ENCODE results near the gene CCNY. TPM values are rescaled to one million over a fixed set of nuclear protein-coding genes. Genes with fewer than 3 reads are reported as not detected.

The CCNY gene
- polyA plus RNA-seq, 2 of the 4 experiments (the other 2 are of a cell fraction): 28.1 to 55.5 TPM

DNA sequence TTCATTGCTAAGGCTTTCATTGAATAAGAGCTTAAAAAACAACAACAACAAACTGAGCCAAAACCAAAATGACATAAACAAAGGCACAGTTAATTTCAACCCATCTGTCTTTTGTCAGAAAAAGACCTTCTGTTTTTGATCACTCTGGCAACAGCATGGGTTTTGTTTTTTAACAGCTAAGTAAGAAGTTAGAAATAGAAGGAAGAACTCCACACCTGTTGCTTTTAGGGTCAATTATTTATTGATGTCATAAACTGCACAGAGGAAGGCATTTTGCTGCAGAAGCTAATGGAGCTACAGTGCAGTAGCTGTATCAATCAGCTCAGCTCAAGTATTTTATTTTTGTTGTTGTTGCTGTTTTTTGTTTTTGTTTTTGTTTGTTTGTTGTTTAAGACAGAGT lies 252.5 kb downstream of the CCNY start:
- H3K4me2 ChIP-seq: no peak overlapping the region
- H3K9me3 ChIP-seq: peaks cover 15% of the 10 kb centered on the region; the same call in 2 of the 3 replicates
- ATAC-seq: no peak
- no peak overlapping the region for H3K4me3 ChIP-seq
- FAIRE-seq: no peak
- ChIA-PET CTCF (interaction anchor here (0.9 to 1.2 kb wide), 3 partner anchors 12 to 46 kb away, joined by 3 to 7 read pairs (median 3); no protein-coding TSS in a partner anchor), POLR2A (no interaction called here)
- DNase-seq (ENCODE audit: low read depth in 1 of 2, low spot score in 1 of 2): no peak
- no peaks in the 10 kb centered on the region for H3K4me1 ChIP-seq
- no peak for TF ChIP-seq RFX5 (IDR thresholded peaks at IDR 0.05)
- no peak for TF ChIP-seq TFCP2L1 (CRISPR knock-in tag; IDR thresholded peaks at IDR 0.05)
- no peak for TF ChIP-seq JUN (IDR thresholded peaks at IDR 0.05)
- no peak for TF ChIP-seq SMC3 (IDR thresholded peaks at IDR 0.05)
- no peak for TF ChIP-seq KDM5A (IDR thresholded peaks at IDR 0.05)
- TF ChIP-seq JUNB (IDR thresholded peaks at IDR 0.05): no peak
- TF ChIP-seq ELK1 (IDR thresholded peaks at IDR 0.05; ENCODE audit: low read depth, low read length): no peak
- TF ChIP-seq, protein P1, sequence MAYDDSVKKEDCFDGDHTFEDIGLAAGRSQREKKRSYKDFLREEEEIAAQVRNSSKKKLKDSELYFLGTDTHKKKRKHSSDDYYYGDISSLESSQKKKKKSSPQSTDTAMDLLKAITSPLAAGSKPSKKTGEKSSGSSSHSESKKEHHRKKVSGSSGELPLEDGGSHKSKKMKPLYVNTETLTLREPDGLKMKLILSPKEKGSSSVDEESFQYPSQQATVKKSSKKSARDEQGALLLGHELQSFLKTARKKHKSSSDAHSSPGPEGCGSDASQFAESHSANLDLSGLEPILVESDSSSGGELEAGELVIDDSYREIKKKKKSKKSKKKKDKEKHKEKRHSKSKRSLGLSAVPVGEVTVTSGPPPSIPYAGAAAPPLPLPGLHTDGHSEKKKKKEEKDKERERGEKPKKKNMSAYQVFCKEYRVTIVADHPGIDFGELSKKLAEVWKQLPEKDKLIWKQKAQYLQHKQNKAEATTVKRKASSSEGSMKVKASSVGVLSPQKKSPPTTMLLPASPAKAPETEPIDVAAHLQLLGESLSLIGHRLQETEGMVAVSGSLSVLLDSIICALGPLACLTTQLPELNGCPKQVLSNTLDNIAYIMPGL (CRISPR knock-in tag; IDR thresholded peaks at IDR 0.05; ENCODE audit: borderline replicate concordance): no peak
- TF ChIP-seq FOSL2 (IDR thresholded peaks at IDR 0.05): no peak
- no peak for TF ChIP-seq FOSL2 (CRISPR knock-in tag; IDR thresholded peaks at IDR 0.05)
- TF ChIP-seq BCL3 (IDR thresholded peaks at IDR 0.05): no peak
- TF ChIP-seq HES2 (IDR thresholded peaks at IDR 0.05): no peak
- TF ChIP-seq ESRRA (IDR thresholded peaks at IDR 0.05; ENCODE audit: borderline replicate concordance, low read length): no peak
- TF ChIP-seq RCOR1 (IDR thresholded peaks at IDR 0.05; ENCODE audit: low read depth, low read length): no peak
- TF ChIP-seq KDM1A (IDR thresholded peaks at IDR 0.05; ENCODE audit: low read depth): no peak
- TF ChIP-seq CHD2 (IDR thresholded peaks at IDR 0.05; ENCODE audit: low read length, partially characterized antibody): no peak
- no peak for TF ChIP-seq MYC (IDR thresholded peaks at IDR 0.05; ENCODE audit: borderline replicate concordance, low read length)
- no peak for TF ChIP-seq FOXS1 (CRISPR knock-in tag; IDR thresholded peaks at IDR 0.05)
- no peak for TF ChIP-seq HOXB5 (CRISPR knock-in tag; IDR thresholded peaks at IDR 0.05)
- TF ChIP-seq EHF (CRISPR knock-in tag; IDR thresholded peaks at IDR 0.05): no peak
- TF ChIP-seq RNF2 (IDR thresholded peaks at IDR 0.05; ENCODE audit: borderline replicate concordance, low read depth): no peak
- no peak overlapping the region for H3K27ac ChIP-seq

GRCh38 chr10:35592441-35592840 lies 256.1 kb downstream of the CCNY start:
- POLR2A ChIA-PET: no interaction called here
- CTCF ChIA-PET: interaction anchor here (1.2 to 1.4 kb wide), 2 partner anchors 29 to 217 kb away, joined by 3 to 5 read pairs; no protein-coding TSS in a partner anchor
- TF ChIP-seq HOXB5 (CRISPR knock-in tag; IDR thresholded peaks at IDR 0.05) (no peak), CEBPB (IDR thresholded peaks at IDR 0.05) (no peak), TP53 (CRISPR knock-in tag; IDR thresholded peaks at IDR 0.05) (no peak), HOXA7 (CRISPR knock-in tag; IDR thresholded peaks at IDR 0.05) (no peak), NPAS2 (CRISPR knock-in tag; IDR thresholded peaks at IDR 0.05; ENCODE audit: borderline replicate concordance) (no peak), CBX8 (IDR thresholded peaks at IDR 0.05) (no peak), PHF8 (IDR thresholded peaks at IDR 0.05; ENCODE audit: borderline replicate concordance, low read depth) (no peak), MAFK (IDR thresholded peaks at IDR 0.05; ENCODE audit: partially characterized antibody) (no peak), RCOR1 (IDR thresholded peaks at IDR 0.05; ENCODE audit: low read depth, low read length) (no peak), ELK1 (IDR thresholded peaks at IDR 0.05; ENCODE audit: low read depth, low read length) (no peak), CBX2 (IDR thresholded peaks at IDR 0.05; ENCODE audit: borderline replicate concordance, low read depth) (no peak), SMC3 (IDR thresholded peaks at IDR 0.05) (no peak), CHD2 (IDR thresholded peaks at IDR 0.05; ENCODE audit: low read length, partially characterized antibody) (no peak), HDAC2 (IDR thresholded peaks at IDR 0.05) (no peak), MAX (IDR thresholded peaks at IDR 0.05) (no peak)
- TF ChIP-seq, protein P1 (CRISPR knock-in tag; IDR thresholded peaks at IDR 0.05; ENCODE audit: borderline replicate concordance): no peak
- H3K9me3 ChIP-seq: peaks cover 15% of the 10 kb centered on the region; the same call in 2 of the 3 replicates
- ATAC-seq (no peak), FAIRE-seq (no peak), DNase-seq (ENCODE audit: low read depth in 1 of 2, low spot score in 1 of 2) (no peak)
- no peak overlapping the region for H3K27ac ChIP-seq
- H3K4me3 ChIP-seq: no peak overlapping the region
- no peak overlapping the region for H3K4me2 ChIP-seq
- 37% methylated on average over 4 of the region's 4 CpGs for whole genome bisulfite sequencing (ENCODE audit: missing lambda C conversion rate)
- H3K4me1 ChIP-seq: no peaks in the 10 kb centered on the region
